Adrenal gland (tissue), 12 donors: ENCODE results near the gene ABCD3. TPM values are rescaled to one million over a fixed set of nuclear protein-coding genes. Genes with fewer than 3 reads are reported as not detected.

Experiments
- DNase-seq, 7 donors: peaks; one replicate each; pipeline ENCODE4 v3.0.0-alpha.2; 2019 to 2020
- H3K27ac ChIP-seq, 5 donors: fragments of 200-600 bp; sonication (generic) in 4 of 5; 1 replicate in 3 of 5; 2 replicates in 2 of 5; pipeline versions ENCODE4 v1.5.1 to v1.8.0; 2016 to 2020; ENCODE audit warnings: mild to moderate bottlenecking in 1 of 5
- H3K27me3 ChIP-seq: fragments of 200-600 bp; 2 replicates; pipeline ENCODE4 v1.8.0; 2021
- H3K36me3 ChIP-seq, 2 donors: fragments of 200-600 bp; replicated peaks in 1 of 2; 1 replicate in 1 of 2; 2 replicates in 1 of 2; pipeline versions ENCODE4 v1.5.1 to v1.8.0; 2018 to 2022
- H3K4me1 ChIP-seq, 2 donors: fragments of 200-600 bp; replicated peaks in 1 of 2; 1 replicate in 1 of 2; 2 replicates in 1 of 2; pipeline versions ENCODE4 v1.5.1 to v1.8.0; 2018 to 2021
- H3K4me3 ChIP-seq, 4 donors: fragments of 200-600 bp; sonication (generic) in 3 of 4; one replicate each; pipeline ENCODE4 v1.5.1; 2016 to 2018
- H3K9me3 ChIP-seq, 3 donors: fragments of 200-600 bp; sonication (generic) in 1 of 3; replicated peaks in 1 of 3; 1 replicate in 2 of 3; 2 replicates in 1 of 3; pipeline versions ENCODE4 v1.5.1 to v1.8.0; 2016 to 2021
- CTCF ChIP-seq, 6 experiments: fragments of 450-650 bp in 4 of 6; fragments of 200-600 bp in 2 of 6; sonication (generic) in 1 of 6; IDR thresholded peaks; 1 replicate in 5 of 6; 2 replicates in 1 of 6; pipeline versions ENCODE4 v1.5.1 to v1.8.0; 2016 to 2021; ENCODE audit warnings: antibody characterized with exemption in 6 of 6, mild to moderate bottlenecking in 2 of 6, moderate library complexity in 1 of 6
- POLR2A ChIP-seq, 2 donors: fragments of 450-650 bp; IDR thresholded peaks; one replicate each; pipeline ENCODE4 v1.6.1; 2017; ENCODE audit warnings: antibody characterized with exemption in 2 of 2, mild to moderate bottlenecking in 2 of 2, moderate library complexity in 1 of 2
- WGBS, 4 donors: extraction: QIAGEN DNeasy Blood & Tissue Kit in 2 of 4; methylation state at CpG; one replicate each; pipeline versions ENCODE4 v1.1.5 to v1.1.7; 2013 to 2017; 5-methylcytosine and 5-hydroxymethylcytosine counted together
- intact Hi-C, 2 donors: fragments of 100-400 bp; cut with DNase I; formaldehyde crosslinking; loops; one replicate each; pipeline versions ENCODE4 v1.14.1 to v1.15.0; 2022 to 2023
- polyA plus RNA-seq, 3 donors: library from polyadenylated mRNA; stranded (reverse); fragments of 200-250 nt in 2 of 3; fragments of 350-450 nt in 1 of 3; fragmentation: Illumina TruSeq in 1 of 3; extraction: RNeasy Lipid Tissue Mini Kit (QIAGEN cat#74804) in 1 of 3; gene quantifications; one replicate each; pipeline ENCODE4 v1.2.3, GENCODE V29; 2013 to 2014
- total RNA-seq, 9 donors: library from RNA; depleted of rRNA in 4 of 9; stranded (reverse); fragments of >200 nt in 4 of 9; fragments of 120-200 nt in 1 of 9; fragmentation: NEBNext Ultra II Directional in 1 of 9; extraction: Animal tissue kit (Norgen Biotek cat#: 25700) in 1 of 9; gene quantifications; one replicate each; pipeline versions ENCODE4 v1.1.0 to v1.2.4, GENCODE V29; 2013 to 2023
- donor health status: healthy with polysubstance abuse.
- donor health status: Bipolar disorder and iron deficiency.
- donor health status: DM: yes; HTN: yes; CAD: no.
- donor health status: DM: no; HTN: no; CAD: no.
- donor health status: DM: no; HTN: no; CAD: no.
- donor health status: DM: yes; HTN: yes; CAD: no.

Gene ABCD3
- total and polyA plus RNA-seq, 12 donors, result 11.2 to 69.6 (median 37.1) TPM

GRCh38 chr1:94555091-94555490 is 136.9 kb downstream of the ABCD3 start:
- Histone ChIP-seq H3K4me3 (no peak overlapping the region), H3K27me3 (no peaks in the 10 kb centered on the region), H3K27ac (no peak overlapping the region), H3K4me1 (peaks cover 0 to 8% of the 10 kb centered on the region in 2 donors), H3K36me3 (no peaks in the 10 kb centered on the region), H3K9me3 (no peaks in the 10 kb centered on the region)
- intact Hi-C loops, result no loop called here
- DNase-seq, result no peak
- TF ChIP-seq POLR2A (IDR thresholded peaks at IDR 0.05) (no peak), CTCF (IDR thresholded peaks at IDR 0.05) (no peak)
- WGBS, 4 donors, result 80 to 91% (median 83%) methylated on average over 5 of the region's 5 CpGs

- intact Hi-C loops, result no loop called here
- no peaks in the 10 kb centered on the region for H3K9me3 ChIP-seq
- H3K27me3 ChIP-seq, result no peaks in the 10 kb centered on the region
- no peaks in the 10 kb centered on the region for H3K36me3 ChIP-seq
- TF ChIP-seq CTCF (IDR thresholded peaks at IDR 0.05) (no peak), POLR2A (IDR thresholded peaks at IDR 0.05) (no peak)
- no peak overlapping the region for H3K4me3 ChIP-seq
- H3K4me1 ChIP-seq, result no peaks in the 10 kb centered on the region
- no peak overlapping the region for H3K27ac ChIP-seq
- 85 to 90% (median 87%) methylated on average over 1 of the region's 1 CpG for WGBS, 4 donors
- no peak for DNase-seq
These were observed 141.7 kb downstream of the ABCD3 start for GRCh38 chr1:94559921-94560320.

- no peaks in the 10 kb centered on the region for H3K27me3 ChIP-seq
- DNase-seq, result no peak
- no peaks in the 10 kb centered on the region for H3K9me3 ChIP-seq
- no peak for TF ChIP-seq CTCF (IDR thresholded peaks at IDR 0.05)
- TF ChIP-seq POLR2A (IDR thresholded peaks at IDR 0.05), result no peak
- no peak overlapping the region for H3K4me3 ChIP-seq
- H3K27ac ChIP-seq, result no peak overlapping the region
- H3K4me1 ChIP-seq, result no peaks in the 10 kb centered on the region
- intact Hi-C loops, result no loop called here
- H3K36me3 ChIP-seq, result no peaks in the 10 kb centered on the region
- 83 to 96% (median 89%) methylated on average over 1 of the region's 1 CpG for WGBS, 4 donors
These were observed 142.1 kb downstream of the ABCD3 start for GRCh38 chr1:94560333-94560732.

- TF ChIP-seq CTCF (IDR thresholded peaks at IDR 0.05), result no peak
- no peak for TF ChIP-seq POLR2A (IDR thresholded peaks at IDR 0.05)
- H3K4me3 ChIP-seq, result no peak overlapping the region
- H3K27ac ChIP-seq, result no peak overlapping the region
- no peaks in the 10 kb centered on the region for H3K27me3 ChIP-seq
- no peaks in the 10 kb centered on the region for H3K4me1 ChIP-seq
- H3K9me3 ChIP-seq, result no peaks in the 10 kb centered on the region
- no peaks in the 10 kb centered on the region for H3K36me3 ChIP-seq
- intact Hi-C loops, result no loop called here
- WGBS, 4 donors, result 79 to 82% (median 81%) methylated on average over 12 of the region's 12 CpGs
- no peak for DNase-seq
These were observed 144.5 kb downstream of the ABCD3 start for GRCh38 chr1:94562519-94563260.
